Lower leg skin (tissue), 4 donors: ENCODE results near the gene SYTL2. TPM values are rescaled to one million over a fixed set of nuclear protein-coding genes. Genes with fewer than 3 reads are reported as not detected.
"Not testable (repeated sequence)": the region's sequence is repeated elsewhere in the genome, so short reads cannot be mapped to it uniquely, and the experiment has no call there.

Experiments
- DNase-seq, 2 donors: peaks; one replicate each; pipeline ENCODE4 v3.0.0-alpha.2; 2019; ENCODE audit warnings: low spot score in 2 of 2
- H3K4me3 ChIP-seq: fragments of 200-600 bp; sonication (generic); 2 replicates; pipeline ENCODE4 v1.5.1; 2017; ENCODE audit warnings: mild to moderate bottlenecking, low read depth; ENCODE audit not compliant: poor library complexity, severe bottlenecking
- POLR2A ChIP-seq, 2 donors: fragments of 450-650 bp; IDR thresholded peaks; one replicate each; pipeline ENCODE4 v1.6.1; 2016 to 2017; ENCODE audit warnings: antibody characterized with exemption in 2 of 2, mild to moderate bottlenecking in 1 of 2, moderate library complexity in 1 of 2
- WGBS, 2 donors: methylation state at CpG; one replicate each; pipeline ENCODE4 v1.1.5; 2018; 5-methylcytosine and 5-hydroxymethylcytosine counted together
- intact Hi-C: fragments of 100-400 bp; cut with DNase I; formaldehyde crosslinking; loops from one replicate; pipeline ENCODE4 v1.15.0; 2023; ENCODE audit warnings: low total_unique reads
- total RNA-seq, 4 donors: library from RNA; depleted of rRNA; stranded (reverse); fragments of >200 nt; gene quantifications; one replicate each; pipeline ENCODE4 v1.1.0, GENCODE V29; 2016
- TF ChIP-seq, protein P1 (sequence below), 3 donors: fragments of 450-650 bp; IDR thresholded peaks; one replicate each; pipeline ENCODE4 v1.5.1; 2016; ENCODE audit warnings: antibody characterized with exemption in 3 of 3, mild to moderate bottlenecking in 3 of 3, moderate library complexity in 2 of 3

The SYTL2 gene
- total RNA-seq, 4 donors from 2014 or later, result 4.2 to 13.2 (median 8.9) TPM

GRCh38 chr11:85679576-85679975 lies 131.4 kb downstream of the SYTL2 start:
- no peak for DNase-seq
- TF ChIP-seq POLR2A (IDR thresholded peaks at IDR 0.05), result no peak
- TF ChIP-seq, protein P1, sequence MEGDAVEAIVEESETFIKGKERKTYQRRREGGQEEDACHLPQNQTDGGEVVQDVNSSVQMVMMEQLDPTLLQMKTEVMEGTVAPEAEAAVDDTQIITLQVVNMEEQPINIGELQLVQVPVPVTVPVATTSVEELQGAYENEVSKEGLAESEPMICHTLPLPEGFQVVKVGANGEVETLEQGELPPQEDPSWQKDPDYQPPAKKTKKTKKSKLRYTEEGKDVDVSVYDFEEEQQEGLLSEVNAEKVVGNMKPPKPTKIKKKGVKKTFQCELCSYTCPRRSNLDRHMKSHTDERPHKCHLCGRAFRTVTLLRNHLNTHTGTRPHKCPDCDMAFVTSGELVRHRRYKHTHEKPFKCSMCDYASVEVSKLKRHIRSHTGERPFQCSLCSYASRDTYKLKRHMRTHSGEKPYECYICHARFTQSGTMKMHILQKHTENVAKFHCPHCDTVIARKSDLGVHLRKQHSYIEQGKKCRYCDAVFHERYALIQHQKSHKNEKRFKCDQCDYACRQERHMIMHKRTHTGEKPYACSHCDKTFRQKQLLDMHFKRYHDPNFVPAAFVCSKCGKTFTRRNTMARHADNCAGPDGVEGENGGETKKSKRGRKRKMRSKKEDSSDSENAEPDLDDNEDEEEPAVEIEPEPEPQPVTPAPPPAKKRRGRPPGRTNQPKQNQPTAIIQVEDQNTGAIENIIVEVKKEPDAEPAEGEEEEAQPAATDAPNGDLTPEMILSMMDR (IDR thresholded peaks at IDR 0.05), result no peak
- 91 to 92% methylated on average over 4 of the region's 4 CpGs for WGBS, 2 donors
- no peak overlapping the region for H3K4me3 ChIP-seq
- intact Hi-C loops, result loop anchor here (5.0 kb wide), 1 partner anchor 1388 kb away; no protein-coding TSS in a partner anchor

- DNase-seq, result no peak
- 89 to 92% methylated on average over 3 of the region's 3 CpGs for WGBS, 2 donors
- H3K4me3 ChIP-seq, result no peak overlapping the region
- intact Hi-C loops, result no loop called here
- TF ChIP-seq, protein P1 (IDR thresholded peaks at IDR 0.05), result no peak
- TF ChIP-seq POLR2A (IDR thresholded peaks at IDR 0.05), result no peak
These were observed 137.5 kb downstream of the SYTL2 start for GRCh38 chr11:85673393-85673792.

- DNase-seq, result no peak
- 76 to 82% methylated on average over 8 of the region's 8 CpGs for WGBS, 2 donors
- H3K4me3 ChIP-seq, result no peak overlapping the region
- intact Hi-C loops, result no loop called here
- TF ChIP-seq, protein P1 (IDR thresholded peaks at IDR 0.05), result no peak
- no peak for TF ChIP-seq POLR2A (IDR thresholded peaks at IDR 0.05)
These were observed 138.6 kb downstream of the SYTL2 start for GRCh38 chr11:85672105-85672902.

DNA sequence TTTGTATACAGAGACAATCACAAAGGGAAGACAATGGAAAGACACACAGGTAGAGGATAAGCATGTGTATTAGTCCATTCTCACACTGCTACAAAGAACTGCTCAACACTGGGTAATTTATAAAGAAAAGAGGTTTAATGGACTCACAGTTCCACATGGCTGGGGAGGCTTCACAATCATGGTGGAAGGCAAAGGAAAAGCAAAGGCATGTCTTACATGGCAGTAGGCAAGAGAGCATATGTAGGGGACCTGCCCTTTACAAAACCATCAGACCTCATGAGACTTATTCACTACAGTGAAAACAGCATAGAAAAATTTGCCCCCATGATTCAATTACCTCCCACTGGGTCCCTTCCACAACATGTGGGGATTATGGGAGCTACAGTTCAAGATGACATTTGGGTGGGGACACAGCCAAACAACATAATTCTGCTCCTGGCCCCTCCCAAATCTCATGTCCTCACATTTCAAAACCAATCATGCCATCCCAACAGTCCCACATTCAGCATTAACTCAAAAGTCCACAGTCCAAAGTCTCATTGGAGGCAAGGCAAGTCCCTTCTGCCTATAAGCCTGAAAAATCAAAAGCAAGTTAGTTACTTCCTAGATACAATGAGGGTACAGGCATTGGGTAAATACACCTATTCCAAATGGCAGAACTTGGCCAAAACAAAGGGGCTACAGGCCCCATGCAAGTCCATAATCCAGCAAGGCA lies 139.8 kb downstream of the SYTL2 start:
- intact Hi-C loops, DNase-seq, H3K4me3 ChIP-seq: not testable (repeated sequence)

- no peak overlapping the region for H3K4me3 ChIP-seq
- 96 to 97% methylated on average over 1 of the region's 1 CpG for WGBS, 2 donors
- no peak for DNase-seq
- intact Hi-C loops, result no loop called here
- TF ChIP-seq POLR2A (IDR thresholded peaks at IDR 0.05), result no peak
- TF ChIP-seq, protein P1 (IDR thresholded peaks at IDR 0.05), result no peak
These were observed 142.8 kb downstream of the SYTL2 start for GRCh38 chr11:85668157-85668556.

- intact Hi-C loops, result no loop called here
- no peak overlapping the region for H3K4me3 ChIP-seq
- DNase-seq, result no peak
- WGBS, 2 donors, result 79 to 89% methylated on average over 3 of the region's 3 CpGs
- no peak for TF ChIP-seq POLR2A (IDR thresholded peaks at IDR 0.05)
- TF ChIP-seq, protein P1 (IDR thresholded peaks at IDR 0.05), result no peak
These were observed 144.3 kb downstream of the SYTL2 start for GRCh38 chr11:85666687-85667086.
